H1 (cell line): Measurements from ENCODE around the gene MCC. TPM values are rescaled to one million over a fixed set of nuclear protein-coding genes. Genes with fewer than 3 reads are reported as not detected.

Source experiments
- CTCF ChIA-PET: fragments of 300-600 bp; sonication (Branson Sonifier 250); formaldehyde crosslinking; loops from one replicate; lab custom pipeline; 2021; ENCODE audit not compliant: partially characterized antibody; lab: Charles Lee
- POLR2A ChIA-PET: fragments of 300-600 bp; sonication (Branson Sonifier 250); formaldehyde crosslinking; loops from one replicate; lab custom pipeline; 2021; ENCODE audit warnings: inconsistent platforms; ENCODE audit not compliant: partially characterized antibody; lab: Charles Lee
- DNase-seq, 2 experiments: peaks; one replicate each; pipeline versions ENCODE4 v3.0.0 to v3.0.0-alpha.2; 2010 to 2022; ENCODE audit warnings: low spot score in 2 of 2, low read depth in 1 of 2, mixed read lengths in 1 of 2
- FAIRE-seq: peaks from 2 replicates; lab custom pipeline; 2011; peaks lifted over from hg19 to GRCh38; lab: Jason Lieb, UNC
- H2AFZ ChIP-seq: 2 replicates; pipeline ENCODE4 v1.8.1; 2012; ENCODE audit warnings: low read length, inconsistent platforms
- H2AK5ac ChIP-seq: 2 replicates; pipeline ENCODE4 v1.6.1; 2013; ENCODE audit warnings: low read depth, low read length
- H2BK120ac ChIP-seq: replicated peaks from 2 replicates; pipeline ENCODE3; 2013; ENCODE audit warnings: low read depth, low read length, inconsistent platforms
- H2BK12ac ChIP-seq: 2 replicates; pipeline ENCODE4 v1.6.1; 2013; ENCODE audit warnings: low read depth, low read length
- H2BK15ac ChIP-seq: 2 replicates; pipeline ENCODE4 v1.6.1; 2013; ENCODE audit warnings: low read length
- H2BK20ac ChIP-seq: 2 replicates; pipeline ENCODE4 v1.6.1; 2013; ENCODE audit warnings: low read length
- H2BK5ac ChIP-seq: 2 replicates; pipeline ENCODE4 v1.6.1; 2013; ENCODE audit warnings: low read depth, low read length
- H3K14ac ChIP-seq: 2 replicates; pipeline ENCODE4 v1.6.1; 2013; ENCODE audit warnings: inconsistent platforms; ENCODE audit not compliant: insufficient read length
- H3K18ac ChIP-seq: 2 replicates; pipeline ENCODE4 v1.6.1; 2013; ENCODE audit warnings: low read length; ENCODE audit errors: extremely low read depth
- H3K23ac ChIP-seq: 2 replicates; pipeline ENCODE4 v1.6.1; 2013; ENCODE audit warnings: inconsistent platforms; ENCODE audit not compliant: insufficient read length
- H3K23me2 ChIP-seq: 2 replicates; pipeline ENCODE4 v1.6.1; 2013; ENCODE audit warnings: low read depth, low read length
- H3K27ac ChIP-seq: 2 replicates; pipeline ENCODE4 v1.6.1; 2011; ENCODE audit warnings: low read depth, low read length, inconsistent platforms
- H3K27me3 ChIP-seq, 4 experiments: replicated peaks in 1 of 4; 1 replicate in 1 of 4; 2 replicates in 3 of 4; pipeline versions ENCODE4 v1.6.1 to v1.8.1; 2011 to 2013; ENCODE audit warnings: low read length in 3 of 4, mild to moderate bottlenecking in 3 of 4, inconsistent platforms in 2 of 4, mixed read lengths in 2 of 4, moderate library complexity in 1 of 4; ENCODE audit not compliant: control insufficient read depth in 3 of 4, insufficient read depth in 3 of 4; ENCODE audit errors: extremely low read depth in 1 of 4
- H3K36me3 ChIP-seq, 4 experiments: 2 replicates each; pipeline versions ENCODE4 v1.6.1 to v1.8.1; 2011 to 2013; ENCODE audit warnings: mild to moderate bottlenecking in 4 of 4, low read length in 3 of 4, moderate library complexity in 2 of 4, control low read depth in 1 of 4, inconsistent platforms in 1 of 4; ENCODE audit not compliant: insufficient read depth in 4 of 4, control insufficient read depth in 2 of 4
- H3K4ac ChIP-seq: replicated peaks from 2 replicates; pipeline ENCODE3; 2013; ENCODE audit warnings: low read length, low read depth, mixed read lengths, inconsistent platforms; ENCODE audit not compliant: insufficient read length
- H3K4me1 ChIP-seq, 4 experiments: replicated peaks in 1 of 4; 1 replicate in 1 of 4; 2 replicates in 3 of 4; pipeline versions ENCODE4 v1.6.1 to v1.8.1; 2011 to 2013; ENCODE audit warnings: low read length in 3 of 4, inconsistent platforms in 2 of 4, mixed read lengths in 1 of 4; ENCODE audit not compliant: insufficient read depth in 4 of 4, control insufficient read depth in 3 of 4
- H3K4me2 ChIP-seq, 2 experiments: 2 replicates each; pipeline versions ENCODE4 v1.6.1 to v1.8.1; 2011 to 2013; ENCODE audit warnings: low read depth in 2 of 2, low read length in 2 of 2, control low read depth in 1 of 2, inconsistent platforms in 1 of 2, mild to moderate bottlenecking in 1 of 2; ENCODE audit not compliant: insufficient read depth in 1 of 2
- H3K4me3 ChIP-seq, 4 experiments: fragments of 200-600, 300-600 bp in 1 of 4; sonication (generic), shearing (Covaris generic), sonication (Bioruptor Twin) in 1 of 4; 2 replicates each; pipeline versions ENCODE4 v1.5.1 to v1.8.1; 2011 to 2016; ENCODE audit warnings: low read length in 4 of 4, low read depth in 3 of 4, control low read depth in 2 of 4, inconsistent platforms in 2 of 4, mild to moderate bottlenecking in 2 of 4, mixed read lengths in 1 of 4, moderate library complexity in 1 of 4; ENCODE audit not compliant: insufficient read depth in 2 of 4; ENCODE audit errors: extremely low read depth in 1 of 4
- H3K56ac ChIP-seq: replicated peaks from 2 replicates; pipeline ENCODE3; 2013; ENCODE audit warnings: low read depth, mild to moderate bottlenecking, mixed read lengths, low read length, inconsistent platforms; ENCODE audit not compliant: insufficient read length
- H3K79me1 ChIP-seq: 2 replicates; pipeline ENCODE4 v1.6.1; 2013; ENCODE audit warnings: low read depth, low read length, control low read depth
- H3K79me2 ChIP-seq, 2 experiments: 2 replicates each; pipeline versions ENCODE4 v1.6.1 to v1.8.1; 2012 to 2013; ENCODE audit warnings: low read length in 2 of 2, mild to moderate bottlenecking in 2 of 2, inconsistent platforms in 1 of 2; ENCODE audit not compliant: insufficient read depth in 2 of 2, control insufficient read depth in 1 of 2
- H3K9ac ChIP-seq, 4 experiments: replicated peaks in 1 of 4; 1 replicate in 1 of 4; 2 replicates in 3 of 4; pipeline versions ENCODE4 v1.6.1 to v1.8.1; 2011 to 2013; ENCODE audit warnings: low read depth in 3 of 4, low read length in 3 of 4, control low read depth in 2 of 4, mild to moderate bottlenecking in 2 of 4, moderate library complexity in 2 of 4, inconsistent platforms in 1 of 4; ENCODE audit errors: extremely low read depth in 1 of 4
- H3K9me3 ChIP-seq, 2 experiments: 2 replicates each; pipeline versions ENCODE4 v1.6.1 to v1.8.1; 2012 to 2013; ENCODE audit warnings: mild to moderate bottlenecking in 2 of 2, moderate library complexity in 2 of 2, control low read depth in 1 of 2, inconsistent platforms in 1 of 2, low read depth in 1 of 2, low read length in 1 of 2, mixed read lengths in 1 of 2; ENCODE audit not compliant: insufficient read depth in 2 of 2
- H4K20me1 ChIP-seq, 2 experiments: replicated peaks in 1 of 2; 2 replicates each; pipeline versions ENCODE3 to v1.8.1; 2011 to 2013; ENCODE audit warnings: inconsistent platforms in 2 of 2, low read length in 2 of 2, mild to moderate bottlenecking in 1 of 2; ENCODE audit not compliant: insufficient read depth in 2 of 2, control insufficient read depth in 1 of 2
- H4K5ac ChIP-seq: 2 replicates; pipeline ENCODE4 v1.6.1; 2013; ENCODE audit warnings: low read length, low read depth, mixed read lengths, inconsistent platforms; ENCODE audit not compliant: insufficient read length
- H4K8ac ChIP-seq: 2 replicates; pipeline ENCODE4 v1.8.0; 2013; ENCODE audit warnings: mild to moderate bottlenecking, moderate library complexity, low read length, inconsistent platforms; ENCODE audit not compliant: insufficient read depth; ENCODE audit errors: extremely low read depth
- H4K91ac ChIP-seq: replicated peaks from 2 replicates; pipeline ENCODE3; 2013; ENCODE audit warnings: low read length, mixed read lengths, inconsistent platforms; ENCODE audit not compliant: insufficient read length
- BCL11A ChIP-seq, 2 experiments: IDR thresholded peaks; one replicate each; pipeline ENCODE4 v1.6.1; 2011; ENCODE audit warnings: low read depth in 2 of 2, low read length in 2 of 2, mild to moderate bottlenecking in 2 of 2
- CEBPB ChIP-seq: IDR thresholded peaks from 2 replicates; pipeline ENCODE4 v1.6.1; 2012; ENCODE audit warnings: low read depth, low read length
- FOSL1 ChIP-seq: IDR thresholded peaks from 2 replicates; pipeline ENCODE4 v1.6.1; 2011; ENCODE audit warnings: mild to moderate bottlenecking, low read depth, low read length, moderate library complexity; ENCODE audit not compliant: insufficient read depth
- MAFK ChIP-seq: IDR thresholded peaks from 2 replicates; pipeline ENCODE4 v1.6.1; 2012; ENCODE audit warnings: low read depth, mild to moderate bottlenecking, improper control_type of control experiment, low read length
- NANOG ChIP-seq: IDR thresholded peaks from 2 replicates; pipeline ENCODE4 v1.6.1; 2011; ENCODE audit warnings: low read length, low read depth, mild to moderate bottlenecking, inconsistent platforms; ENCODE audit not compliant: insufficient read depth, poor library complexity, severe bottlenecking
- RAD21 ChIP-seq, 2 experiments: IDR thresholded peaks in 1 of 2; conservative IDR thresholded peaks in 1 of 2; 2 replicates each; pipeline ENCODE4 v1.6.1; 2011; ENCODE audit warnings: low read depth in 2 of 2, low read length in 2 of 2, improper control_type of control experiment in 1 of 2, inconsistent platforms in 1 of 2, mild to moderate bottlenecking in 1 of 2, moderate library complexity in 1 of 2
- RBBP5 ChIP-seq: IDR thresholded peaks from 2 replicates; pipeline ENCODE4 v1.7.1; 2012; ENCODE audit warnings: low read depth, mild to moderate bottlenecking, inconsistent platforms, low read length, moderate library complexity, borderline replicate concordance
- SP4 ChIP-seq: IDR thresholded peaks from 2 replicates; pipeline ENCODE4 v1.6.1; 2012; ENCODE audit warnings: low read length, inconsistent platforms
- SUZ12 ChIP-seq: fragments of 200-600 bp; sonication (generic); IDR thresholded peaks from 2 replicates; pipeline ENCODE4 v1.6.1; 2012; ENCODE audit warnings: mild to moderate bottlenecking, inconsistent platforms, low read length, moderate library complexity, mixed read lengths
- YY1 ChIP-seq: IDR thresholded peaks from 2 replicates; pipeline ENCODE4 v1.6.1; 2011; ENCODE audit warnings: low read depth, mild to moderate bottlenecking, low read length
- WGBS, 2 experiments: shearing (Covaris generic) in 1 of 2; methylation state at CpG; one replicate each; pipeline versions ENCODE4 v1.1.6 to v1.1.7; 2013 to 2015; ENCODE audit warnings: low lambda C conversion rate in 2 of 2, mixed read lengths in 2 of 2, inconsistent platforms in 1 of 2, low coverage in 1 of 2, missing lambda C conversion rate in 1 of 2; ENCODE audit not compliant: insufficient replicate concordance in 2 of 2, insufficient coverage in 1 of 2, insufficient read length in 1 of 2; ENCODE audit errors: extremely low coverage in 1 of 2, missing lambda C conversion rate in 1 of 2; 5-methylcytosine and 5-hydroxymethylcytosine counted together
- polyA plus RNA-seq, 7 experiments: library from polyadenylated mRNA; depleted of rRNA in 3 of 7; stranded (reverse) in 5 of 7; unstranded in 2 of 7; fragments of >200 nt in 5 of 7; fragments of 200-250 nt in 2 of 7; gene quantifications; 1 replicate in 5 of 7; 2 replicates in 1 of 7; 4 replicates in 1 of 7; pipeline versions ENCODE4 v1.2.1 to v1.2.3, GENCODE V29; 2011 to 2013; ENCODE audit warnings: missing spikeins in 2 of 7, mixed read lengths in 2 of 7
- total RNA-seq: library from RNA; stranded (reverse); fragmentation: NEBNext Ultra II Directional; extraction: Animal tissue kit (Norgen Biotek cat#: 25700); gene quantifications from 2 replicates; pipeline ENCODE4 v1.2.1, GENCODE V29; 2021
- TF ChIP-seq, protein P1 (sequence below): IDR thresholded peaks from 2 replicates; pipeline ENCODE4 v1.6.1; 2012; ENCODE audit warnings: inconsistent platforms
- TF ChIP-seq, protein P2 (sequence below): IDR thresholded peaks from 2 replicates; pipeline ENCODE4 v1.6.1; 2011; ENCODE audit warnings: low read length, improper control_type of control experiment

The MCC gene
- total and polyA plus RNA-seq, 2 of the 8 experiments (the other 6 are each of a cell fraction or from before 2014, with no cell fraction given), result 2.6 to 18.3 TPM

DNA sequence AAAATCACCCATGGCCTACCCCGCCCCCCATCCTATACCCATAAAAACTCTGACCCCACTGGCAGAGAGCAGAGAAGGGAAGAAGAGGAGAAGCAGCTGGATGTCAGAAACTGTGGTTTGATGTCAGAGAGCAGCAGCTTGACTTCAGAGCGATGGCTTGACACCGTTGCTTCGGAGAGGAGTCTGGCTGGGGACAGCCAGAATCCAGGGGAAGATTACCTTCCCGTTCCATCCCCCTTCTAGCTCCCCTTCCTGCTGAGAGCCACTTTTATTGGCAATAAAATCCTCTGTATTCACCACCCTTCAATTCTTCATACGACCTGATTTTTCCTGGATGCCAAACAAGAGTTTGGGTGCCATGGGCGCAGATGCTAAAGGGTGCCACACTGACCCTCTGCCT lies 373.7 kb downstream of the MCC start:
- Histone ChIP-seq H3K18ac (no peak overlapping the region), H3K27me3 (no peaks in the 10 kb centered on the region), H3K79me1 (no peaks in the 10 kb centered on the region), H3K23ac (no peak overlapping the region), H3K56ac (no peak overlapping the region), H3K9ac (no peak overlapping the region), H3K4me2 (no peak overlapping the region), H2BK15ac (no peak overlapping the region), H2BK120ac (no peak overlapping the region), H2BK12ac (no peak overlapping the region), H3K4me1 (no peaks in the 10 kb centered on the region), H4K8ac (no peak overlapping the region), H3K9me3 (0 out of 4 replicates have a peak, but pooled peaks cover 0 to 2% of the 10 kb centered on the region in 2 experiments), H3K27ac (no peak overlapping the region), H2AFZ (no peak overlapping the region), H2AK5ac (no peak overlapping the region), H3K36me3 (no peaks in the 10 kb centered on the region), H3K79me2 (no peaks in the 10 kb centered on the region; a peak in 1 of 4 replicates), H3K23me2 (no peaks in the 10 kb centered on the region), H3K4ac (no peak overlapping the region), H2BK20ac (no peak overlapping the region), H4K91ac (no peak overlapping the region), H4K5ac (no peak overlapping the region), H2BK5ac (no peak overlapping the region), H4K20me1 (no peaks in the 10 kb centered on the region), H3K4me3 (no peak overlapping the region)
- DNase-seq, result no peak
- 88% methylated on average over 7 of the region's 7 CpGs; no CpG with 5 or more reads in 1 of the 2 experiments for WGBS, 2 experiments
- ChIA-PET CTCF (interaction anchor here (3.1 kb wide), 1 partner anchor 10 kb away, joined by 10 read pairs; no protein-coding TSS in a partner anchor), POLR2A (no interaction called here)
- FAIRE-seq, result no peak
- TF ChIP-seq MAFK (no peak), FOSL1 (no peak), YY1 (no peak), SUZ12 (no peak), NANOG (no peak), RBBP5 (no peak), CEBPB (no peak), RAD21 (IDR thresholded peaks at IDR 0.05 in 1 of 2, conservative IDR thresholded peaks at IDR 0.05 in 1 of 2; ENCODE audit: low read depth in 2 of 2, low read length in 2 of 2) (no peak), SP4 (no peak), BCL11A (IDR thresholded peaks at IDR 0.05; ENCODE audit: low read depth in 2 of 2, low read length in 2 of 2) (no peak)
- TF ChIP-seq, protein P1, sequence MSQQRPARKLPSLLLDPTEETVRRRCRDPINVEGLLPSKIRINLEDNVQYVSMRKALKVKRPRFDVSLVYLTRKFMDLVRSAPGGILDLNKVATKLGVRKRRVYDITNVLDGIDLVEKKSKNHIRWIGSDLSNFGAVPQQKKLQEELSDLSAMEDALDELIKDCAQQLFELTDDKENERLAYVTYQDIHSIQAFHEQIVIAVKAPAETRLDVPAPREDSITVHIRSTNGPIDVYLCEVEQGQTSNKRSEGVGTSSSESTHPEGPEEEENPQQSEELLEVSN, result no peak
- TF ChIP-seq, protein P2, sequence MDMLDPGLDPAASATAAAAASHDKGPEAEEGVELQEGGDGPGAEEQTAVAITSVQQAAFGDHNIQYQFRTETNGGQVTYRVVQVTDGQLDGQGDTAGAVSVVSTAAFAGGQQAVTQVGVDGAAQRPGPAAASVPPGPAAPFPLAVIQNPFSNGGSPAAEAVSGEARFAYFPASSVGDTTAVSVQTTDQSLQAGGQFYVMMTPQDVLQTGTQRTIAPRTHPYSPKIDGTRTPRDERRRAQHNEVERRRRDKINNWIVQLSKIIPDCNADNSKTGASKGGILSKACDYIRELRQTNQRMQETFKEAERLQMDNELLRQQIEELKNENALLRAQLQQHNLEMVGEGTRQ, result no peak
- TF ChIP-seq, all 59 proteins: peak for 0
- H3K14ac ChIP-seq, result no peak overlapping the region
